Non-pigmented ciliary epithelial cell (primary cell): ENCODE data around the gene ZSCAN20.

ENCODE experiments used
- DNase-seq: peaks from one replicate; pipeline ENCODE4 v3.0.0-alpha.2; 2010; ENCODE audit warnings: low read depth

ZSCAN20 gene

GRCh38 chr1:33535334-33535733, 62.9 kb downstream of the ZSCAN20 start:
- DNase-seq = no peak

GRCh38 chr1:33537885-33538284, 65.4 kb downstream of the ZSCAN20 start:
- no peak for DNase-seq

GRCh38 chr1:33541966-33542365, 69.5 kb downstream of the ZSCAN20 start:
- DNase-seq = no peak
